ENCODE measurements around the gene EMSY. TPM values are rescaled to one million over a fixed set of nuclear protein-coding genes. Genes with fewer than 3 reads are reported as not detected.

Gene EMSY
- total RNA-seq, 1 experiment from 2014 or later, result 29.3 TPM

DNA sequence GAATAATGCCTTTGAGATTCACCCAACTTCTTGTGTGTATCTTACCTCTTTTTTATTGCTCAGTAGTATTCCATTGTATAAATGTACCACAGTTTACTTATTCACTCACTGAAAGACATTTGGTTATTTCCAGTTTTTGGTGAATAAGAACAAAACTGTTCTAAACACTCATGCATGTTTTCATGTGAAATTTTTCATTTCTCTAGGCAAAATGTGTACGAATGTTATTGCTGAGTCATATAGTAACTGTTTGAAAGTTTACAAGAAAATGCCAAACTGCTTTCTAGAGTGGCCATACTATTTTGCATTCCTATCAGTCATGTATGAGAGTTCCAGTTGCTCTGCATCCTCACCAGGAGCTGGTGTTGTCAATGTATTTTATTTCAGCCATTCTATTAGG, 8.8 kb upstream of the EMSY start:
- H2BK20ac ChIP-seq (ENCODE audit: low read depth, low read length, poor library complexity, severe bottlenecking), result no peak overlapping the region
- Mint-ChIP-seq H3K9me3 (no peaks in the 10 kb centered on the region), H3K27ac (no peak overlapping the region), H3K27me3 (ENCODE audit: low read depth) (peaks cover 3% of the 10 kb centered on the region; the same call in 1 of the 2 replicates), H3K36me3 (ENCODE audit: insufficient read depth in 1 of 3, low read depth in 3 of 3) (peaks cover 0 to 2% (median under 1%) of the 10 kb centered on the region in 3 experiments; a peak in 2 of 7 replicates), H3K4me3 (no peak overlapping the region), H3K4me1 (no peaks in the 10 kb centered on the region)
- no peaks in the 10 kb centered on the region for H3K4me1 ChIP-seq (ENCODE audit: insufficient read depth, low read length)
- no peaks in the 10 kb centered on the region for H3K79me1 ChIP-seq (ENCODE audit: insufficient read depth, low read depth, low read length, poor library complexity, severe bottlenecking)
- no CpG with 5 or more reads among the region's 1 CpG for WGBS (ENCODE audit: extremely low coverage, insufficient read length, low lambda C conversion rate)
- H2AK5ac ChIP-seq (ENCODE audit: insufficient read length, low read length), result no peak overlapping the region
- no peak overlapping the region for H2BK12ac ChIP-seq (ENCODE audit: insufficient read length, low read depth, low read length)
- H4K8ac ChIP-seq (replicated peaks; ENCODE audit: insufficient read length, low read depth, low read length), result no peak overlapping the region
- no peaks in the 10 kb centered on the region for H3K9me3 ChIP-seq (ENCODE audit: control insufficient read depth, low read depth, low read length)
- no peaks in the 10 kb centered on the region for H3K23me2 ChIP-seq (ENCODE audit: insufficient read length, low read depth, low read length, poor library complexity, severe bottlenecking)
- H4K5ac ChIP-seq (ENCODE audit: insufficient read length, low read depth, low read length), result no peak overlapping the region
- H3K56ac ChIP-seq (ENCODE audit: insufficient read length, low read depth, low read length), result no peak overlapping the region
- H2BK120ac ChIP-seq (ENCODE audit: low read depth, low read length, poor library complexity, severe bottlenecking), result no peak overlapping the region
- no peak overlapping the region for H3K18ac ChIP-seq (ENCODE audit: insufficient read length, low read depth, low read length)
- no peak overlapping the region for H2AFZ ChIP-seq (ENCODE audit: low read length)
- H4K20me1 ChIP-seq (ENCODE audit: control insufficient read depth, insufficient read depth, insufficient read length), result no peaks in the 10 kb centered on the region
- H3K9ac ChIP-seq (ENCODE audit: extremely low read depth, insufficient read length, low read length), result no peak overlapping the region
- H3K23ac ChIP-seq (ENCODE audit: insufficient read length, low read depth, low read length), result no peak overlapping the region
- TF ChIP-seq, protein P1, sequence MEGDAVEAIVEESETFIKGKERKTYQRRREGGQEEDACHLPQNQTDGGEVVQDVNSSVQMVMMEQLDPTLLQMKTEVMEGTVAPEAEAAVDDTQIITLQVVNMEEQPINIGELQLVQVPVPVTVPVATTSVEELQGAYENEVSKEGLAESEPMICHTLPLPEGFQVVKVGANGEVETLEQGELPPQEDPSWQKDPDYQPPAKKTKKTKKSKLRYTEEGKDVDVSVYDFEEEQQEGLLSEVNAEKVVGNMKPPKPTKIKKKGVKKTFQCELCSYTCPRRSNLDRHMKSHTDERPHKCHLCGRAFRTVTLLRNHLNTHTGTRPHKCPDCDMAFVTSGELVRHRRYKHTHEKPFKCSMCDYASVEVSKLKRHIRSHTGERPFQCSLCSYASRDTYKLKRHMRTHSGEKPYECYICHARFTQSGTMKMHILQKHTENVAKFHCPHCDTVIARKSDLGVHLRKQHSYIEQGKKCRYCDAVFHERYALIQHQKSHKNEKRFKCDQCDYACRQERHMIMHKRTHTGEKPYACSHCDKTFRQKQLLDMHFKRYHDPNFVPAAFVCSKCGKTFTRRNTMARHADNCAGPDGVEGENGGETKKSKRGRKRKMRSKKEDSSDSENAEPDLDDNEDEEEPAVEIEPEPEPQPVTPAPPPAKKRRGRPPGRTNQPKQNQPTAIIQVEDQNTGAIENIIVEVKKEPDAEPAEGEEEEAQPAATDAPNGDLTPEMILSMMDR (conservative IDR thresholded peaks at IDR 0.05), result no peak
- no peak overlapping the region for H4K91ac ChIP-seq (ENCODE audit: insufficient read length, low read depth, low read length)
- H2BK5ac ChIP-seq (ENCODE audit: insufficient read length, low read length), result no peak overlapping the region
- H3K27ac ChIP-seq (ENCODE audit: insufficient read length, low read depth, low read length), result no peak overlapping the region
- no peak overlapping the region for H3K4me2 ChIP-seq (ENCODE audit: insufficient read depth, insufficient read length, low read length)
- H3K4ac ChIP-seq (ENCODE audit: low read depth, low read length), result no peak overlapping the region
- DNase-seq, result no peak
- H3T11ph ChIP-seq (ENCODE audit: low read length), result no peak overlapping the region
- no peaks in the 10 kb centered on the region for H3K79me2 ChIP-seq (ENCODE audit: insufficient read depth, low read length)
- no peak overlapping the region for H3K14ac ChIP-seq (ENCODE audit: insufficient read depth, low read length)
- no peak overlapping the region for H2BK15ac ChIP-seq (ENCODE audit: low read depth, low read length)
- H3K27me3 ChIP-seq (ENCODE audit: insufficient read depth, low read length), result no peaks in the 10 kb centered on the region

Measured in H9 (cell line).